HG03108 (cell line): ENCODE data around the gene CFAP97D1.

Source experiments
- ATAC-seq: cut with Tn5 transposase; IDR thresholded peaks from one replicate; pipeline ENCODE4 v1.9.1; 2021; ENCODE audit warnings: moderate library complexity; ENCODE audit not compliant: unreplicated experiment

Gene CFAP97D1

DNA sequence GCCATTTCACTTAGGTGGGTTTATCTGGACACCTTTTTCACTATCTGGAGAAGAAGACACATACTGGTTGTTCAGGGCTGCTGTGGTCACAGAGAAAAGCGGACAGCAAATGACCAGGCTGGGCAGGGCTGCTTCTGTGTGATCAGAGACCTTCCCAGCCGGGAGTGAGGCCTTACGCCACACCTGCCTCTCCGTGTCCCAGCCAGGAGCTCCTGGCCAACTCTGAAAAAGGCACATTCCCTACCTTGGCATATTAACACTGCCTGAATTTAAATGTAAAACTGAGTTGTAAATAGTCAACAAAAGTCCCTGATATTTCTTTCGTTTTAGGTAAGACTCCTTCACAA, 12.5 kb upstream of the CFAP97D1 start:
- ATAC-seq, result no peak

DNA sequence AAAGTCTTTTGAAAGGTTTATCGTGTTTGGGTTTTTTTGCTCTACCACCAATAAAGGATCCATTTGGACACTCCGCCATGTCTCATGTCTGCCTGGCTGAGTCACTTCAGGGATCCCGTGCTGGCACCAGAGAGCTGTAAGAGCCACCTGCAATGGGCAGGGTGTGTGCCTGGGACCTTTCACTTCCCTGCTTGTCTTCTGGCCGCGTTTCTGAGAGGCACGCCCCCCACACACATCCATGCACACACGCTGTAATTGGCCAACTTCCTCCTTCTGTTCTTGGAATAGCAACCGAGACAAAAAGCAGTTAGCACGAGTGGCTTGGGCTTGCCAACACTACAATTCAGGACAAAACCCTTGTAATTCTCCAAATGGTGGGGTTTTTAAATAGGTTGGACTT, 11.9 kb upstream of the CFAP97D1 start:
- no peak for ATAC-seq

DNA sequence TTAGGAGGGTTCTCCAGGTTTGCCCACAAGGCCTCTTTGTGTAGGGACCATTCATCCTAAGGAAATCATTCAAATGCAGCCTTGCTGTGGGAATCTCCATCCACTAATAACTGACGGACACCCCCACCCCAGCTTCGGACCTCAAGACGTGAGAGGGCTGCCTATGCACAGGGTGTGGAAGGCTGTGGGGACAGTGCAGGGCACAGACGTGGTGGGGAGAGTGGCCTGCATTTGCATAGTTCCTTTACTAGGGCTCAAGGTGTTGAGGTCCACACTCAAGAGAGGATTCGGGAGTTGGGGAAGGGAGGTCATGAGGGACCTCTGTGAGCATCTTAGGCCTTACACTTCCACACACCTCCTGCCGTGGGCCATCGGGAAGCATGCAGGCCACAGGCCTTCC, 11.3 kb upstream of the CFAP97D1 start:
- ATAC-seq, result no peak

DNA sequence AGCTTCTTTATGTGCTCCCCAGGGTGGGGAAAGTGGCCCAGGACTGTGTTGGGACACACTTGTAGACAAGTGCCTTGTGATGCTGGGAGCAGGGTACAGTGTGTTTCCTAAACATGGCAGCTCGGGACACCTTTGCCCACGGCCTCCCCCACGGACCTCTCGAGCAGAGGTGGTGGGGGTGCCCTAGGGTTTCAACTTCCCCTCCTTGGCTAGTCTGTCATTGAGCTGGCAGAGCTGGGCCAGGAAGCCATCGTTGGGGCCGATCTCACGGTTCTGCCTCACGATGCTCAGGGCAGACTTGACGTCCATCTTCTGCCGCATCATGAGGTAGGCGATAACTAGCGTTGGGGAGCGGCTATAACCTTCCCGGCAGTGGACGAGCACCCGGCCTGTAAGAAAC, 10.8 kb upstream of the CFAP97D1 start:
- ATAC-seq, result no peak

DNA sequence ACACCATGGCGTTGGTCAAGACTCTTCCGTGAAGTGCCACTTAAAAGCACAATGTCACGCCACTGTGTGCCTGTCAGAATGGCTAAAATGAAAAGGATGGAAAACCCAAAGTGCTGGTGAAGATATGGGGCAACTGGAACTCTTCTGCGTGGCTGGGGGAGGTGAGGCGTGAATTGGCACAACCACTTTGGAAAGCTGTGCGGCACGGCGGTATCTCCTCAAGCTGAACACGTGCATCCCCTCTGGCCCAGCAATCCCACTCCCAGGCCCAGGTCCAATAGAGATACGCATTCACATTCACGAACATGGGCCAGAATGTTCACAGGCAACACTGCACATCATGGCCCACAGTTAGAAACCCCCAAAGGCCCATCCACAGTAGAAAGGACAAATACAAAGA, 10.4 kb upstream of the CFAP97D1 start:
- ATAC-seq, result no peak

DNA sequence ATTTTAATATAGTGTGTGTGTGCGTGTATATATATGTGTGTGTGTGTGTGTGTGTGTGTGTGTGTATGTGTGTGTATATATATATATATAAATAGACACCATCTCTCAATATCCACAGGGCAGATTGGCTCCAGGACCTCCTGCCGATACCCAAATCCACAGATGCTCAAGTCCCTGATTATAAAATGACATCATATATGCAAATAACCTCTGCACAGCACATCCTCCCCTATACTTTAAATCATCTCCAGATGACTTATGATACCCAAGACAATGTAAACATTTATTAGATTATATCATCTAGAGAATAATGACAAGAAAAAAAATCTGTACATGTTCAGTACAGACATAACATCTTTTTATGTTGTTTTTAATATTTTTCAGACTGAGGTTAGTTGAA, 9.3 kb upstream of the CFAP97D1 start:
- ATAC-seq, result no peak

DNA sequence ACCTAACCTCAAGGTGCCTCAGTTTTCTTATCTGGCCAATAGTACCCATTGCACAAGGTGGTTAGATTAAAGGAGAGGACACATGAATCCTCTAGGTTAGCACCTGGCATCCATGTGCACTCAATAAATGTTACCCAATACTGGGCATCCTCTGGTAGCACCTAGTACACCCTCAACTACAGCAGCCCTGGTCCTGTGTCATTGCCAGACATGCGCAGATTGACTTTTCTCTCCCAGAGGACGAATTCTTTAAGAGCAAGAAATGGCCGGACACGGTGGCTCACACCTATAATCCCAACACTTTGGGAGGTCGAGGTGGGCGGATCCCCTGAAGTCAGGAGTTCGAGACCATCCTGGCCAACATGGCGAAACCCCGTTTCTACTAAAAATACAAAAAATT, 8.8 kb upstream of the CFAP97D1 start:
- ATAC-seq, result no peak

DNA sequence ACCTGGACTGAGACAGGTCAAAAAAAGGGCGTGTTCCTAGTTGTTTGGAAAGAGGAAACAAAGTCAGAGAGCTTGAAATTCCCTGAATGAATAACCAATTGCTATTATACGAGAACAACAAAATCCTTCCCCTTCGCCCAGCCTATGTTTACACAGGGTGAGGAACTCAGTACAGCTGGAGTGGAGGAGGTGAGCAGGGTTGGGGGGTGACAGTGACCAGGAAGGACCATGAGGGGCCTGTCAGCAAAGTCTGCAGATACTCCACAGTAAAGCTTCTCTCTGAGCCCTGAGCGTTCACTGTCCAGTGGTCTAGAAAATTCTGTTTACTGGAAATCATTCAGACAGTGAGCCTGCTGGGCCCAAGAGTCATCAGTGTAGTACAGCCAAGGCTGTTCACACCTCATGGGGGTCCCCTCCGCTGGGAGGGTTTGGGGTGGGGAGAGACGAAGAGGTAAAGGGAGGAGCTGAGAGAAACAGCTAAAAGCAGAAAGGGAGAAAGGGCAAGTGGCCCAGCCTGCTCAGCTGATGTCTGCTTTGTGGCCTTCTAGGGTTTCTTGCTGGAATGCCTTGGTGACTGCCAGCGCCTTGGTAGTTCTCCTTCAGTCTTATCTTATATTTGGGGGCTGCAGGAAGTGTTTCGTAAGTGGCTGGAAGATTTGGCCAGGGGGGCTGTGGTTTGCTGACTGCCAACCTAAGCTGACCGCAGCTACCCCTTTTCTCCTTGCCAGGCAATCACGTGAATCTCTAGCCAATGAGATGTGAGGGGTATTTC, 7.2 kb upstream of the CFAP97D1 start:
- no peak for ATAC-seq

DNA sequence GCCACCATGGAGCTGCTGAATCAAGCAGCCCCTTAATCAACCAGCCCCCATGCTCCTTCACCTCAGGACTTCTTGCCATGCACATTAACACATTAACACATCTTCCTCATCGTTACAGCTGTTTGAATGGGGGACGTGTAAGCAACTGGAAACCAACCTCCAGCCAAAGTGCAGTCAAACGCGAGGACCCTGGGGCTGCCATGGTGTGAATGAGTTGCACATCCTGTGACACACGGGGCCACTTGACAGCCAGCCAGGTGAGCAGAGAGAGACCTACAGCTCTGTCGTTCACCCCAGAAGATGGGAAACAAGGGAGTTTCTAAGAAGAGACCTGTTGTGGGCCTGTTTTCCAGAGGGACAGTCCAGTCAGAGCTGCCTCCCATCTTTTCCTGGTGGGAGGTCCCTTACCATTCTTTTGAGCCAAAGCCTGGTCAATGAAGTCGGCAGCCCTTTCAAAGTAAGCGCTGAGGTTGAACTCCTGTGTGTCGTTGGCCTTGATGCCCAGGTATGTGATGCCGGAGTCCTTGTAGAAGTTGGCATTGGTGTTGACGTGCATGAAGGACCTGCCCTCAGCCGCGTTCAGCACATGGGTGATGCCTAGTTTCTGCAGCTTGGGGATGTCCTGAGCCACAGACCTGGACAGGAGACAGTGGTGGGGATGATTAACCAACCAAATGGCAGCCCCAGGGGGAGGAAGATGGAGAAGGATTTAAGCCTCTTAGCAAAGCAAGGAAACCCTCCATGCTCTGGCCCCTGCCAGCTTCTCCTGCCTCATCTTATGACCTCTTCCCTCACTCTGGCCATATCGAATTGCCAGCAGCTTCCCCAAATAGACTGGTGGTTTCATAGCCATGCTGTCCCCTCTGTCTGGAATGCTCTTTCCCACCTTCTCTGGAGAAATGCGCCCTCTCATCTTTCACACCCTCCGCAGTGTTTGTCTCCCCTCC, 5.7 kb upstream of the CFAP97D1 start:
- no peak for ATAC-seq

DNA sequence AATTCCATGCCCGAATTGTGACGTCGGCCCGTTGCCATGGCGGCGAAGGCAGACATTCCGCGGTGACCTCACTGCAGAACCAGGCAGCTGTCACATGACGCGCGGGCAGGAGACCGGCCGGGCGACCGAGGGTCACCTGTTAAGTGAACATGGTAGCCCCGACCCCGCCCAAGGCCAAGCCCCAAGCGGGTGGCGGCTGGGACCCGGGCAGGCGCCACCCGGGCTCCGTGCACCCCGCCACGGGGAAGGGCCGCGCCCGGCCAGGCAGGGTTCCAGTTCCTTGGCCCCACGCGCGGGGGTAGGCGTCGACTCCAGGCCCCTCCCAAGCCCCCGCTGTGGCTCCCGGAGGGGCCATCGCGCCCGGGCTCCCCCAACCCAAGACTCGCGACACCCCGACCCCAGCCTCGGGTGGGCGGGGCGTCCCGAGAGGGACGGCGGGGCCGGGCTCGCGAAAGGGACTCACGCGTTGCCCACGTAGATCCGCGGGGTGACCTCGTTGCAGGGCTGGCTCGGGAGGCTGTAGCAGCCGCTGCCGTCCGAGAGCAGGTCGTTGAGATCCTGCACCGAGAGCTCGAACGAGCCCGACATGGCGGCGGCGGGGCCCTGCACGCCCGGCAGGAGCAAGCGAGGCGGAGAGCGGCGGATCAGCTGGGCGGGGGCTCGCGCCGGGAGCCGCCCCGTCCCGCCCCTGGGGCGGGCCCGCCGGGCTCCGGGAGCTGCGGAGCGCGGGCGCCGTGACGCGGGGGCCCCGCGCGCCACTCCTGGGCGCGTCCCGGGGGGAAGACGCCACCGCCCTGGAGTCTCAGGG, 1.7 kb upstream of the CFAP97D1 start, which contains the start of gene DUSP3:
DUSP3 (minus strand) TSS at position 641 of the 808 bp plus-strand sequence; CDS start at position 588, 53 bp downstream.
- ATAC-seq, result peak; percentile 89

DNA sequence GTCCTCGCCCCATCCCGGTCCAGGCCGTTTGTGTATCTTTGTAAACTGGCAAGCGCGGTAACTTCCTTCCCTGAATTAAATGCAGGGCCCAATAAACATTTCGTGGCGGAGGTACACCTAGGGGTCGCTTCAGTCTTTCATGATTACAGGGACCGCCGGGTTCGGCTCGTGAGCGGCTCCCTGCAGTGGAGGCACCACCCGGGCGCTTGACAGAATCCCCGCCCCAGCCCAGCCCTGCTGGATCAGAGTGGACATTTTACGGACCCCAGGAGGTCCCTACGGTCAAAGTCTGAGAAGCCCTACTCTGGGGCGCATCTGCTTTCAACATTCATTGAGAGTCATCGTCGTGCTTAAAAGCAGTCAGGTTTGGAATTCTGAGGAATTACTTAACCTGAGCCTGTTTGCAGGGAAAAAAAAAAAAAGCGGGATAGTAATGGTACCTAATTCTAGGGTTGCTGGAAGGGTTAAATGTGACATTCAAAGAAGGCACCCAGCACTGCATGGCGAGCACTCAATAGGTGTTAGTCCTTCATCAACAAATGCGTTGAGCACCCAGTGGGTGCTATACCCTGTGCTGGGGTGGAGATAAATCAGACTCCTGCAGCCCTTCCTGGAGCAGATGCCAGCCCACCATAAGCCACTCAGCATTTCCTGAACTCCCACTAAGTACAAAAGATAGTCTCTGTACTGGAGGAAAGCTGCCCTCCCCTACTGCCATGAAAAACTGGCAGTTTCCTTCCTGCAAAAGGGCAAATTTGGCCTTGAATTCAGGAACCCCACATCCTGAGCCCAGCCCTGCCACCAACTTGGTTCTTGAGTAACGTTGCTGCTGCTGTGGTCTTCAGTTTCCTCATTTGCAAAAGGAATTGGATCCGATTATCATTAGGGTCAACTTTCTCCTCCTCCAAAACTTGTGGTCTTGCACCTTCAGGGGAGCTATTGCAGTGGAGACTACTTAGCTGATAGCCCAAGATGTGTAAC, 800 bp upstream of the CFAP97D1 start:
- ATAC-seq, result peak; percentile 21

DNA sequence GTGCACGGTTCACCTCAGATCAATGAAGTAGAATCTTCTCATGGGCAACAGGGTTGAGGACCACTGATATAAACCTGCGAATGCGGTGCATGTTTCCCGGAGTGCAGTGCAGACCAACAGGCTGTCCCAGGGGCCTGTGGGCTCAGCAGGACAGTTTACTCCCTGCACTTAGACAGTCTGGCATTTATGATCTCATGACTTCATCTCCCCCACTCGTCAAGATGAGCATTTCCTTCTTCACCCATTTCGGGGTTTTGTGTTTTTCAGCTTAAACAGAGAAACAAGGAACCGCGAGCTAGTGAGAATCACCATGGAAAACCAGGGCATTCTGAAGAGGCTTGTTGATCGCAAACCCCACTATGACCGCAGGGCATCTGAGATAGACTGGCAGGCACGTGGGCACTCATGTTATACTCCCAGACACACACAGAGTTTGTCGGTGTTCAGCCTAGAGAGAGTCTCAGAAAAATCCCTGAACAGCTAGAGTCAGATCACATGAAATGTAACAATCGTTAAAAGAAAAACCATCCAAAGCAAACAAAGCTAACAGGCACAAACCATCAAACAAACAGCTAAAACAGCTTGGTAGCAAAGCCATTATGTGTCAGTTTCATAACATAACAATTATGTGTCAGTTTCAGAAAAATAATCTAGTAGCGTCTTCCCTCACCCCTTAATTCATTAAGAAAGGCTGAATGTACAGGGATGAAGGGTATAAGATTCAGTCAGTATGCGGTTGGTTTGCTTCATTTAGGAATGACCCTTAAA, 2.9 kb downstream of the CFAP97D1 start:
- ATAC-seq, result no peak

DNA sequence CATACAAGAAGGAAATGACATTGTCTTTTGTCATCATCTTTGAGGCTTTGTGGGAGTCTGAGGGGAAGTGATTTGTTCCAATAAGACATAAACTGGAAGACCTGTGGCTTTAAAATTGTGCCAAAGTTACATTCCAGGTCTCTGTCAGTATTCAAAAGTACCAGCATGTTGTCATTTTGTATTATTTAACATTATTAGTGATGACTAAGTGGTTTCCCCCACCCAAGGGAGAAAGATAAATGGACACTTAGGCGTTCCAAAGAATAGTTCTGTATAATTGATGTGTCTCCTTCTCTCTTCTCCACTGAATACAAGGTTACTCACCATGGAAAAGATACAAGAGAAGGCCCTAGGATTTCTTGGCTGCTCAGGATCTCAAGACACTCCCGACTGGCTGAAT, 3.8 kb downstream of the CFAP97D1 start:
- ATAC-seq, result no peak

DNA sequence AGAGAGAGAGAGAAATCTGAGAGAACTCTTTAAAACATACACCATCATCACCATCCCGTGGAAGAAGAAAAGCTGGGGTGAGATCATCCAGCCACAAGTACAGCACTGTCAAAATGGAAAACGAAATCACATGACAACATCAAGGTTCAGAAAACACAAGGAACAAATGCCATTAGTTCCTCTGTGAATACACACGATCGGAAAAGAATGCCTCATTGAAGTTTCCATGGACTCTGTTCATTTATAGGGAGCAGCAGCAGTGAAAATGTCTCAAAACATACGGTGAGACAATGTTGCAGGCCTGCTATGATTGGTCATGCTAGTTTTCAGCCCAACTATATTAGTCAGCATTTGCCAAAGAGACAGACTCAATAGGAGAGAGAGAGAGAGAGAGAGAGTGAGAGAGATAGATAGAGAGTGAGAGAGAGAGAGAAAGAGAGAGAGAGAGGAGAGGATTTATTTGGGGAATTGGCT, 4.4 kb downstream of the CFAP97D1 start:
- ATAC-seq, result no peak

DNA sequence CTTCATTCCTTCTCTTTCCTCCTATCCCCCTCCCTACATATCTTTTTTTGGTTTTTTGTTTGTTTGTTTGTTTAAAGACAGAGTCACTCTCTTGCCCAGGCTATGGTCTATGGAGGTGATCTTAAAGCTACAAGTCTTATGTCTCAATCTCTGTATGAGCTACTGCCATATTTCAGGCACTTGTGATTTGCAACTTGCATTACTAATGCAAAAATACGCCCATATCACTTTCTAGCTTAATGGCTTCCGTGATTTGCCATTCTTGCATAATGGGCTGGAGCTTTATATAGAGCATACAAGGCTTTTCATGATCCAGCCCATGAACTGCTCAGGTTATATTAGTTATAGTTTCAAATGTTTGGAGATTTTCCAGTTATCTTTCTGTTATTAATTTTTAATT, 7.5 kb downstream of the CFAP97D1 start:
- ATAC-seq, result no peak

DNA sequence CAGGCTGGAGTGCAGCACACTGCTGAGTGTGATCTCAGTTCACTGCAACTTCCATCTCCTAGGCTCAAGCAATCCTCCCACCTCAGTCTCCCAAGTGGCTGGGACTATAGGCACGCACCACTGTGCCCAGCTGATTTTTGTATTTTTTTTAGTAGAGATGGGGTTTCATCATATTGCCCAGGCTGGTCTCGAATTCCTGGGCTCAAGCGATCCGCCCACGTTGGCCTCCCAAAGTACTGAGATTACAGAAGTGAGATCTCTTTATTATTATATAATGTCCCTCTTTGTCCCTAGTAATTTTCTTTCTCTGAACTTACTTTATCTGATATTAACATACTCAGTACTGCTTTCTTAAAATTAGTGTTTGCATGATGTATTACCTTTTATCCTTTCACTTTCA, 8.3 kb downstream of the CFAP97D1 start:
- ATAC-seq, result no peak

DNA sequence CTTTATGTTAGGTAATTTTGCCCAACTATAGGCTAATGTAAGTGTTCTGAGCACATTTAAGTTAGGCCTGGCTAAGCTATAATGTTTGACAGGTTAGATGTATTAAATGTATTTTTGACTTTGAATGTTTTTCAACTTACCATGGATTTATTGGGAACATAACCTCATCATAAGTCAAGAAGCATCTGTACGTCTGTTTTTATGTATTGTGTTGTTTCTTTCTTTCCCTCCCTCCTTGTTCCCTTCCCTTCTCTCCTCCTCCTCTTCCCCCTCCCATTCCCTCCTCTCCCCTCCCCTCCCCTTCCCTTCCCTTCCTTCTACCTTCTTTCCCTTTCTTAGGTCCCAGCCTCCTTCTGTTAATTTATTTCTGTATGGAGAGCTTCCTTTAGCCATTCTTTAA, 9.2 kb downstream of the CFAP97D1 start:
- no peak for ATAC-seq

DNA sequence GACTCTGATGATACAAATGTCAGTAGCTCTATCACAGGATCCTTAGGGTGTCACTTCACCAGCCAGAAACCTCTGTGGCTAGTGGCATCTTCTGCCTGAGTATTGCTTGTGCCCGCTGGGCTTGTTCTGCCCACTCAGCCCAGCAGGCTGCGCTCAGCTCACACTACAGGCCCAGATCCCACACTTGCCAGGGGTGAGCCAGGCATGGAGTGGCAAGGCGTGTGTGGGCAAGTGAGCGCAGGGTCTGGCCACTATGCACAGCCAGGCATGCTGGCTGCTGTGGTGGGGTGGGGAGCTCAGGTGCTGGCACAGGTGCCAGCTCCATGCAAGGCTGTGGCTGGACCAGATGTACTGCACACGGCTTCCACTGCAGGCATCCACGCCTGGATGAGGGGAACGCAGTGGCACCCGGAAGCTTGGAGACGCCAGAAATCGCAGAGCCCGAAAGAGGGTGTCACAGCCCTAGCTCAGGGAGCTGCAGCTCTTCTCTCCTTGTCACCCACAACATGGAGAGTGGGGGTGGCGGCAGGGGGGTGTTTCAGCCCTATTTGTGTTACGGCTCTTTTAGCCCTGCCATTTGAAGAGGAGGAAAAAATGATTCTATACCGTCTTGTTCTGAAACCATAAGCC, 10.2 kb downstream of the CFAP97D1 start:
- ATAC-seq, result no peak

DNA sequence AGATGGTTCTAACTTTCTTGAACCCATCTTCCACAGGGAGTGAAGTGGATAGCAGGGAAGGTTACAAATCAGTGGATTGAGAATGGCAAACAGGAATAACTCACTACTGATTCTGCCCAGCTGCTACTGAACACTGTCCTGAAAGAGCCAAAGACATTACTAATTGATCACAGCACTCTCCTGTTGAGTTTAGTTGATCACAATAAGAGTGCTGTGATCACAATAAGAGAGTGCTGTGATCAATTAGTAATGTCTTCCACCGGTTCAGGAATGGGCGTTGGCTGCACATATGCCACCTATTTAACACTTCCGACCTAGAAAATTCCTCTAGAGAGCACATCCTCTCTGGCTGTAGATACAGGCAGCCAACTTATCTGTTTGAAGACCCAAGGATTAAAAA, 11.4 kb downstream of the CFAP97D1 start:
- ATAC-seq, result no peak
